ENCODE results near the gene RALA. TPM values are rescaled to one million over a fixed set of nuclear protein-coding genes. Genes with fewer than 3 reads are reported as not detected.
"Not testable (repeated sequence)": the region's sequence is repeated elsewhere in the genome, so short reads cannot be mapped to it uniquely, and the experiment has no call there.

Gene RALA
- total and polyA plus RNA-seq, 7 experiments from 2014 or later = 24.8 to 48.2 (median 40.2) TPM

DNA sequence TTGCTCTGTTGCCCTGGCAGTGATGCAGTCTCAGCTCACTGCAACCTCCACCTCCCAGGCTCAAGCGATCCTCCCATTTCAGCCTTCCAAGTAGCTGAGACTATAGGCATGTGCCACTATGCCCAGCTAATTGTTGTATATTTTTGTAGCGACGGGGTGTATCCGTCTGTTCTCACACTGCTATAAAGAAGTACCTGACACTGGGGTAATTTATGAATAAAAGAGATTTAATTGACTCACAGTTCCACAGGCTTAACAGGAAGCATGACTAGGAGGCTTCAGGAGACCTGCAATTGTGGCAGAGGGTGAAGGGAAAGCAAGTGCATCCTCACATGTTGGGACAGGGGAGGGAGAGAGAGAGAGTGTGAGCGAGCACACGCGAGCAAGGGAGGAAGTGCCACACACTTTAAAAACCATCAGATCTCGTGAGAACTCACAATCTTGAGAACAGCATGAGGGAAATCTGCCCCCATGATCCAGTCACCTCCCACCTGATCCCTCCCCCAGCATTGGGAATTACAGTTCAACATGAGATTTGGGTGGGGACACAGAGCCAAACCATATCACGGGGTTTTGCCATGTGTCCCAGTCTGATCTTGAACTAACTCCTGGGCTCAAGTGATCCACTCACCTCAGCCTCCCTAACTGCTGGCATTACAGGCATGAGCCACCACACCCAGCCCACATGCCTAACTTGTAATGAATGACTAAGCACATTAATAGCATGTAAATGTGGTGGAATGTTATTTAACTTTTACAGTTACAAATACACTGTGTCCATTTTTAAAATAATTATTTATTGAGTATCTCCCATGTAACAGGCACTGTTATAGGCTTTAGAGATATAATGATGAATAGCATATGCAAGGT, 65.5 kb downstream of the RALA start:
- no peaks in the 10 kb centered on the region for H3K4me1 ChIP-seq (ENCODE audit: control insufficient read depth in 2 of 2, insufficient read depth in 2 of 2, low read length in 2 of 2)
- Mint-ChIP-seq H3K27ac (peak overlapping the region in 4 of 9 donors; percentile 26 to 79 (median 54)), H3K27me3 (no peaks in the 10 kb centered on the region), H3K36me3 (peaks cover 19 to 56% (median 44%) of the 10 kb centered on the region in 5 donors), H3K4me1 (peaks cover 6 to 18% (median 17%) of the 10 kb centered on the region in 7 donors), H3K4me3 (no peak overlapping the region), H3K9me3 (peaks cover 0 to 6% (median 0%) of the 10 kb centered on the region in 11 donors)
- no peak for DNase-seq
- no peaks in the 10 kb centered on the region for H3K27me3 ChIP-seq (ENCODE audit: control insufficient read depth in 2 of 2, insufficient read depth in 2 of 2, low read length in 2 of 2)
- ATAC-seq = no peak
- H3K27ac ChIP-seq (ENCODE audit: low read depth, low read length) = no peak overlapping the region
- CTCF ChIA-PET = interaction anchor here (0.7 to 0.9 kb wide), 3 partner anchors 57 to 404 kb away, joined by 3 to 4 read pairs (median 4); no protein-coding TSS in a partner anchor
- H3K9me3 ChIP-seq (ENCODE audit: control insufficient read depth in 2 of 3, low read length in 3 of 3) = no peaks in the 10 kb centered on the region
- intact Hi-C loops (cut with micrococcal nuclease) = loop anchor here in 1 of 2 donors (5.0 kb wide), 1 partner anchor 57 kb away; no protein-coding TSS in a partner anchor
- H3K4me3 ChIP-seq (ENCODE audit: low read length) = no peak overlapping the region
- POLR2A ChIA-PET = interaction anchor here (0.6 to 0.7 kb wide), 2 partner anchors 9 to 10 kb away, joined by 3 to 5 read pairs; no protein-coding TSS in a partner anchor
- peaks cover 0 to 48% (median 5%) of the 10 kb centered on the region in 3 experiments for H3K36me3 ChIP-seq (ENCODE audit: control insufficient read depth in 2 of 3, insufficient read depth in 3 of 3, low read length in 3 of 3)

DNA sequence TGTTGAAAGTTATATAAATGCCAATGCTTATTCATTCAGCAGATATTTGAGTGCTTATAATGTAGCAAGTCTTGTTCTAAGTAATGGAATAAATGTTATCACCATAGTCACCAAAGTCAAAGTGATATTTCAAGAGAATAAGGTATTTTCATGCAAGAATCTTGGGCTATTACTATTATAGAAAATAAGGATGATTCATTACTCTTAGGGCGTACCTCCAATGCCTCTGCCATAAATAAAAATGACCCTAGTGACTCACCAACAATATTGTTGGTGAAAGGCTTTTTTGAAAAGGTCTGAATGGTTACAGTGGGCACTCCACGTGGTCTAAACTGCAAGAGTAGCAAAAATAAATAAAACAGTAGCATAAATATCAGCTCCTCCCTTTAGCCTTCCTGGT, 68.4 kb downstream of the RALA start:
- CTCF ChIA-PET = interaction anchor here (0.5 kb wide), 1 partner anchor 51 kb away, joined by 4 read pairs; no protein-coding TSS in a partner anchor
- H3K36me3 Mint-ChIP-seq = peaks cover 19 to 61% (median 45%) of the 10 kb centered on the region in 5 donors
- Histone ChIP-seq H3K4me3 (ENCODE audit: low read length) (no peak overlapping the region), H3K9me3 (ENCODE audit: control insufficient read depth in 2 of 3, low read length in 3 of 3) (no peaks in the 10 kb centered on the region), H3K27ac (ENCODE audit: low read depth, low read length) (no peak overlapping the region), H3K4me1 (ENCODE audit: control insufficient read depth in 2 of 2, insufficient read depth in 2 of 2, low read length in 2 of 2) (no peaks in the 10 kb centered on the region), H3K27me3 (ENCODE audit: control insufficient read depth in 2 of 2, insufficient read depth in 2 of 2, low read length in 2 of 2) (no peaks in the 10 kb centered on the region), H3K36me3 (ENCODE audit: control insufficient read depth in 2 of 3, insufficient read depth in 3 of 3, low read length in 3 of 3) (peaks cover 0 to 58% (median 5%) of the 10 kb centered on the region in 3 experiments)
- intact Hi-C loops (cut with micrococcal nuclease) = loop anchor here in 1 of 2 donors (5.0 kb wide), 2 partner anchors 40 to 110 kb away; no protein-coding TSS in a partner anchor
- H3K9me3 Mint-ChIP-seq = peaks cover 0 to 6% (median 0%) of the 10 kb centered on the region in 11 donors
- H3K27me3 Mint-ChIP-seq = no peaks in the 10 kb centered on the region
- peaks cover 0 to 7% (median 0%) of the 10 kb centered on the region in 7 donors for H3K4me1 Mint-ChIP-seq
- no peak for DNase-seq
- ATAC-seq = no peak
- no peak overlapping the region for H3K4me3 Mint-ChIP-seq
- POLR2A ChIA-PET = no interaction called here
- H3K27ac Mint-ChIP-seq = peak overlapping the region in 2 of 9 donors; percentile 34 to 87

DNA sequence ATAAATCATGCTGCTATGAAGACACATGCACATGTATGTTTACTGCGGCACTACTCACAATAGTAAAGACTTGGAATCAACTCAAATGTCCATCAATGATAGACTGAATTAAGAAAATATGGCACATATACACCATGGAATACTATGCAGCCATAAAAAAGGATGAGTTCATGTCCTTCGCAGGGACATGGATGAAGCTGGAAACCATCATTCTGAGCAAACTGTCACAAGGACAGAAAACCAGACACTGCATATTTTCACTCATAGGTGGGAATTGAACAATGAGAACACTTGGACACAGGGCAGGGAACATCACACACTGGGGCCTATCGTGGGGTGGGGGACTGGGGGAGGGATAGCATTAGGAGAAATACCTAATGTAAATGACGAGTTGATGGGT, 69.7 kb downstream of the RALA start:
- H3K4me1 ChIP-seq (ENCODE audit: control insufficient read depth in 2 of 2, insufficient read depth in 2 of 2, low read length in 2 of 2); H3K4me3 Mint-ChIP-seq; DNase-seq; H3K9me3 Mint-ChIP-seq; H3K27ac ChIP-seq (ENCODE audit: low read depth, low read length); H3K4me1 Mint-ChIP-seq; POLR2A ChIA-PET; H3K4me3 ChIP-seq (ENCODE audit: low read length); H3K27me3 Mint-ChIP-seq; H3K9me3 ChIP-seq (ENCODE audit: control insufficient read depth in 2 of 3, low read length in 3 of 3); ATAC-seq; CTCF ChIA-PET; H3K27me3 ChIP-seq (ENCODE audit: control insufficient read depth in 2 of 2, insufficient read depth in 2 of 2, low read length in 2 of 2); H3K27ac Mint-ChIP-seq: not testable (repeated sequence)
- H3K36me3 ChIP-seq (ENCODE audit: control insufficient read depth in 2 of 3, insufficient read depth in 3 of 3, low read length in 3 of 3) = peaks cover 0 to 64% (median 5%) of the 10 kb centered on the region in 3 experiments
- H3K36me3 Mint-ChIP-seq = peaks cover 27 to 65% (median 53%) of the 10 kb centered on the region in 5 donors
- intact Hi-C loops (cut with micrococcal nuclease) = loop anchor here in 1 of 2 donors (5.0 kb wide), 2 partner anchors 41 to 111 kb away; no protein-coding TSS in a partner anchor

DNA sequence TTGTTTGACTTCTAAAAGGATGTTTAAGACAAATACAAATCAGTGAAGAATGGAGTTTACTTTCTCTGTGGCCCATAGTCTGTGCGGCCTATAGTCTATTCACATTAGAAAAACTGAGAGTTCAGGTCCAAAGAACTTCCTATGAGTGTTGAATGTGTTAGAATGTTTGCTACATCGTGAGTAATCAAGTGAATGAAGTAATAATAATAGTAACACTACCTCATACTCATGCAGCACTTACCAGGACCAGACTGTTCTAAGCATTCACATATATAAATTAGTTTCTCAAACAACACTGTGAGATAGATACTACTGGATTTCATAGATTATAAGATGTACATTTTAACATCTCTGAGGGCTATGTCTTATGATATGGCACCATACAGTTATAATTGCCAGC, 70.4 kb downstream of the RALA start:
- H3K9me3 Mint-ChIP-seq = peaks cover 0 to 6% (median 0%) of the 10 kb centered on the region in 11 donors
- POLR2A ChIA-PET = no interaction called here
- CTCF ChIA-PET = no interaction called here
- H3K4me3 Mint-ChIP-seq = no peak overlapping the region
- DNase-seq (no peak), ATAC-seq (no peak)
- no peaks in the 10 kb centered on the region for H3K27me3 Mint-ChIP-seq
- Histone ChIP-seq H3K36me3 (ENCODE audit: control insufficient read depth in 2 of 3, insufficient read depth in 3 of 3, low read length in 3 of 3) (peaks cover 4 to 58% (median 5%) of the 10 kb centered on the region in 3 experiments), H3K9me3 (ENCODE audit: control insufficient read depth in 2 of 3, low read length in 3 of 3) (no peaks in the 10 kb centered on the region), H3K4me3 (ENCODE audit: low read length) (no peak overlapping the region), H3K27me3 (ENCODE audit: control insufficient read depth in 2 of 2, insufficient read depth in 2 of 2, low read length in 2 of 2) (no peaks in the 10 kb centered on the region), H3K4me1 (ENCODE audit: control insufficient read depth in 2 of 2, insufficient read depth in 2 of 2, low read length in 2 of 2) (no peaks in the 10 kb centered on the region), H3K27ac (ENCODE audit: low read depth, low read length) (no peak overlapping the region)
- peak overlapping the region in 2 of 9 donors; percentile 48 to 64 for H3K27ac Mint-ChIP-seq
- H3K36me3 Mint-ChIP-seq = peaks cover 27 to 67% (median 54%) of the 10 kb centered on the region in 5 donors
- peaks cover 0 to 4% (median 0%) of the 10 kb centered on the region in 7 donors for H3K4me1 Mint-ChIP-seq
- intact Hi-C loops (cut with micrococcal nuclease) = loop anchor here in 1 of 2 donors (5.0 kb wide), 2 partner anchors 42 to 112 kb away; no protein-coding TSS in a partner anchor

DNA sequence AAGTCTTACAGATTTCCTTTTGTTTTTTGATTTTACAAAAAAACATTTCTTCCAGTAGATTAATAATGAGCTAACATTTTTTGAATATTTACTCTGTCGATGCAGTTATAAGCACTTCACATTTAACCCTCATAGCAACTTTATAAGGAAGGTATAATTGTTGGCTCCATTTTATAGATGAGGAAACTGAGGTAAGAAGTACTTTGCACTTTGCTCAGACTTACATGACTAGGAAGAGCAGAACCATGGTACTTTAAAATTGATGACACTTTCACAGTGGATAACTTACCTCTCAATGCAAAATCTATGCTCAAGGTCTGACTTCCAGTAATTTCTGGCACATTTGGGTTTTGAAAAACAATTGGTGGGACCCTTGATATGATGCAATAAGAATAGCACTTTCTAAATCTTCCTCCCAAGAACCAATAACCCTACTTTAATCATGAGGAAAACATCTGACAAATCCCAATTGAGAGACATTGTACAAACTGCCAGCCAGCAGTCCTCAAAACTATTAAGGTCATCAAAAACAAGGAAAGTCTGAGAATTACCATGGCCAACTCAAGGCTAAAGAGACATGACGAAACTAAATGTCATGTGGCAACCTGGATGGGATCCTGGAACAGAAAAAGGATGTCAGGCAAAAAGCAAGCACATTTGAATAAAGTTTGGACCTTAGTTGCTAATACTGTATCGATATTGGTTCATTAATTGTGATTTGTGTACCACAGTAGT, 72.6 kb downstream of the RALA start:
- H3K36me3 Mint-ChIP-seq = peaks cover 27 to 67% (median 45%) of the 10 kb centered on the region in 5 donors
- intact Hi-C loops (cut with micrococcal nuclease) = no loop called here
- peak overlapping the region in 2 of 9 donors; percentile 0 to 64 for H3K27ac Mint-ChIP-seq
- no peak for ATAC-seq
- DNase-seq = no peak
- ChIA-PET POLR2A (interaction anchor here (0.5 kb wide), 1 partner anchor 253 kb away, joined by 3 read pairs; no protein-coding TSS in a partner anchor), CTCF (no interaction called here)
- H3K4me1 Mint-ChIP-seq = peaks cover 0 to 4% (median 0%) of the 10 kb centered on the region in 7 donors
- no peaks in the 10 kb centered on the region for H3K27me3 Mint-ChIP-seq
- Histone ChIP-seq H3K9me3 (ENCODE audit: control insufficient read depth in 2 of 3, low read length in 3 of 3) (no peaks in the 10 kb centered on the region), H3K4me3 (ENCODE audit: low read length) (no peak overlapping the region), H3K27ac (ENCODE audit: low read depth, low read length) (no peak overlapping the region), H3K27me3 (ENCODE audit: control insufficient read depth in 2 of 2, insufficient read depth in 2 of 2, low read length in 2 of 2) (no peaks in the 10 kb centered on the region), H3K4me1 (ENCODE audit: control insufficient read depth in 2 of 2, insufficient read depth in 2 of 2, low read length in 2 of 2) (no peaks in the 10 kb centered on the region), H3K36me3 (ENCODE audit: control insufficient read depth in 2 of 3, insufficient read depth in 3 of 3, low read length in 3 of 3) (peaks cover 4 to 56% (median 5%) of the 10 kb centered on the region in 3 experiments)
- H3K4me3 Mint-ChIP-seq = no peak overlapping the region
- H3K9me3 Mint-ChIP-seq = peaks cover 0 to 6% (median 0%) of the 10 kb centered on the region in 11 donors

DNA sequence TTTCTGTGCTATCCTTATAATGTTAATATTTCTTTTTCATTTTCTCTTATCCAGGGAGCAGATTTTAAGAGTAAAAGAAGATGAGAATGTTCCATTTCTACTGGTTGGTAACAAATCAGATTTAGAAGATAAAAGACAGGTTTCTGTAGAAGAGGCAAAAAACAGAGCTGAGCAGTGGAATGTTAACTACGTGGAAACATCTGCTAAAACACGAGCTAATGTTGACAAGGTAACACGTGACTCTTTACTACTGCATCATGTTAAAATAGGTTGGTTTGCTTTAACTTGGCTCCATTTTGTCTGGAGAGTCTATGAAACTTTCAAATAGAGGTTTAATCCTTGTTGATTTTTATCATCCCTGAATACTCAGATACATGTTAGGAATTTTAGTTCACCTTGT, 73.3 kb downstream of the RALA start:
- Mint-ChIP-seq H3K27ac (peak overlapping the region in 4 of 9 donors; percentile 0 to 77 (median 32)), H3K9me3 (peaks cover 0 to 6% (median 0%) of the 10 kb centered on the region in 11 donors), H3K36me3 (peaks cover 21 to 60% (median 43%) of the 10 kb centered on the region in 5 donors), H3K4me1 (peaks cover 0 to 4% (median 0%) of the 10 kb centered on the region in 7 donors), H3K27me3 (no peaks in the 10 kb centered on the region), H3K4me3 (no peak overlapping the region)
- POLR2A ChIA-PET = interaction anchor here (0.8 kb wide), 1 partner anchor 38 kb away, joined by 3 read pairs; no protein-coding TSS in a partner anchor
- CTCF ChIA-PET = no interaction called here
- ATAC-seq (no peak), DNase-seq (no peak)
- Histone ChIP-seq H3K36me3 (ENCODE audit: control insufficient read depth in 2 of 3, insufficient read depth in 3 of 3, low read length in 3 of 3) (peaks cover 4 to 55% (median 5%) of the 10 kb centered on the region in 3 experiments), H3K27ac (ENCODE audit: low read depth, low read length) (no peak overlapping the region), H3K9me3 (ENCODE audit: control insufficient read depth in 2 of 3, low read length in 3 of 3) (no peaks in the 10 kb centered on the region), H3K27me3 (ENCODE audit: control insufficient read depth in 2 of 2, insufficient read depth in 2 of 2, low read length in 2 of 2) (no peaks in the 10 kb centered on the region), H3K4me1 (ENCODE audit: control insufficient read depth in 2 of 2, insufficient read depth in 2 of 2, low read length in 2 of 2) (no peaks in the 10 kb centered on the region), H3K4me3 (ENCODE audit: low read length) (no peak overlapping the region)
- intact Hi-C loops (cut with micrococcal nuclease) = no loop called here

All from naive thymus-derived CD4-positive, alpha-beta T cell (primary cell).